Measurements from ENCODE around the gene TACR1.

TACR1 gene

GRCh38 chr2:75142081-75142480 lies 57.2 kb downstream of the TACR1 start:
- DNase-seq: no peak

- no peak for DNase-seq
These were observed 59.0 kb downstream of the TACR1 start for GRCh38 chr2:75140288-75140687.

- no peak for DNase-seq
These were observed 60.1 kb downstream of the TACR1 start for GRCh38 chr2:75139171-75139570.

- no peak for DNase-seq
These were observed 60.8 kb downstream of the TACR1 start for GRCh38 chr2:75138528-75138927.

GRCh38 chr2:75135776-75136400 lies 63.4 kb downstream of the TACR1 start:
- DNase-seq: no peak

DNA sequence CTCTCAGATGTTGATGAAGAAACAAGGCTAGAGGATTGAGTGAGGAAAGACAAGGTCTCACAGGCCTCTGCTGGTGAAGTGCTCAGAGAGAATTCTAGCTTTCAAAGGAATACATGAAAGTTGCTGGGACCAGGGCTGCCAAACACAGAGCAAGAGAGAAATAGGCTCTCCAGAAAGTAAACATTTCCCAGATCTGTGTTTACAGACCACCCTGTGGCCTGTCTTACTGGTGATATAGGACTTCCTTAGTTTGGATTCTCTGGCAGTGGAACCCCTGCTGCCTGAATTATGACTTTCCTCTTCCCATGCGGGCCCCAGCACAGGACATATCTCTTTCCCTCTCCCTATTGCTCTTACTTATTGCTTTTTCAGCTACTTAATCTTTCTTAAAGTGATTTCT lies 64.5 kb downstream of the TACR1 start:
- no peak for DNase-seq

DNA sequence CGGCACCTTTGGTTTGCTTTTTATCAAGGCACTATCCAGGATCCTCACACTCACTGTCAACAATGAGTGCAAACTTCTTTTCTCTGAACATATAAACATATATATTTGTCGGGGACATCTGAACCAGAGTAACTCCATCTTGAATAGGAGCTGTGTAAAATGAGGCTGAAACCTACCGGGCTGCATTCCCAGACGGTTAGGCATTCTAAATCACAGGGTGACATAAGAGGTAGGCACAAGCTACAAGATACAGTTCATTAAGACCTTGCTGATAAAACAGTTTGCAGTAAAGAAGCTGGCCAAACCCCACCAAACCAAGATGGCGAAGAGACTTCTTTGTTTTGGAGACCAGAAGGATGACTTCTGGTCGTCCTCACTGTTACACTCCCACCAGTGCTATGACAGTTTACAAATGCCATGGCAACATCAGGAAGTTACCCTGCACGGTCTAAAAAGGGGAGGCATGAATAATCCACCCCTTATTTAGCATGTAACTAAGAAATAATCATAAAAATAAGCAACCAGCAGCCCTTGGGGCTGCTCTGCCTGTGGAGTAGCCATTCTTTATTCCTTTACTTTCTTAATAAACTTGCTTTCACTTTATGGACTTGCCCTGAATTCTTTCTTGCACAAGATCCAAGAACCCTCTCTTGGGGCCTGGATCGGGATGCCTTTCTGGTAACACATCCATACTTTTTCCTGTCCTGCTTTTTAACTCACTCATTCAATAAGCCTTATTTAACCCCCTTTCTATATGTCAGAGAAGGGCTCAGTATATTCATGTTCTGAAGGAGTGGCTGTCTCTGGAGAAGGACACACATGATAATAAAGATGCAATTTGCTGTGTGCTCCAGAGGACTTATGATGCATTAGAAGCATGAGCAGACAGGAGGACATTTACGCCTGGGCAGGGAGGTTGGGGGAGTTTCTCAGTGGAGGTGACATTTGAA lies 65.4 kb downstream of the TACR1 start:
- DNase-seq: no peak

- DNase-seq: no peak
These were observed 69.1 kb downstream of the TACR1 start for GRCh38 chr2:75130171-75130570.

GRCh38 chr2:75123876-75124275 lies 75.4 kb downstream of the TACR1 start:
- no peak for DNase-seq

- no peak for DNase-seq
These were observed 86.0 kb downstream of the TACR1 start for GRCh38 chr2:75113231-75113869.

DNA sequence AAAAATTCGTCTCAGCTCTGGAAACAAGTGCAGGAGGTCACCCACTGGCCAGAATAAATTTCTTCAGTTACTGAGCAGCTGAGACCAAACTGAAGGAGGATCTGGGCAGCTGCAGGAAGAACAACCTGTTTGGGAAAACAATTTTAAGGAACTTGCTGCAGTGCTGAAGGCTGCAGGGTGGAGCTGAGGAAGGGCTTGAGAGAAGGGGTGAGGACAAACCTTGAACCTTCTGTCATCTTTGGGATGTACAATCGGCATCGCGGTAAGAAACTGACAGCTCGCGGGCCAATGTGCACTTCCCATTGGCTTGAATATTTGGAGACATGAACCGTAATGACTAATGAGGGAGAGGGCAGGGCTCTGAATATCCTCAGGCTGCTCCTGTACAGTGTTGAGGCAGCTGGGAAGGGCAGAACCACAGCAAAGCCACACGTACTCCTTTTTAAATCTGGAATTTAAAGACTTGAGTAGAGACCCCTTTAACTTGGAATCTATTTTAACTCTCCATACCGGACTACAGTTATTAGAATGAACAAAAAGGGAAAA lies 90.3 kb downstream of the TACR1 start:
- DNase-seq: no peak

DNA sequence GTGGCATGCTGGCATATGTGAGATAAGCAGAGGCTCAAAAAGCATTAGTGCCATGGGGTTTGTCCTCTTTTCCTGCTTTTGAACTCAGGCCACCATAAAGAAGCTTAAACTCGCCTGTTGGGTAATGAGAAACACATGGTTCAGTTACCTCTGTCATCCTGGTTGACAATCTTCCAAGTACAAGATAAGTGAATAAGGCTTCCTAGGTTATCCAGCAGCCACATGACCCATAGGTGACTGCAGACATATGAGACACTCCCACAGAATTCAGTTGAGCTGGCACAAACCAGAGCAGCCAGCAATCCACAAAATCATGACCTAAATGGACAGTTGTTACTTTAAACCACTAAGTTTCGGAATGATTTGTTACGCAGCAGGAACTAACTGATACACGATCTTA lies 97.3 kb downstream of the TACR1 start:
- no peak for DNase-seq

DNA sequence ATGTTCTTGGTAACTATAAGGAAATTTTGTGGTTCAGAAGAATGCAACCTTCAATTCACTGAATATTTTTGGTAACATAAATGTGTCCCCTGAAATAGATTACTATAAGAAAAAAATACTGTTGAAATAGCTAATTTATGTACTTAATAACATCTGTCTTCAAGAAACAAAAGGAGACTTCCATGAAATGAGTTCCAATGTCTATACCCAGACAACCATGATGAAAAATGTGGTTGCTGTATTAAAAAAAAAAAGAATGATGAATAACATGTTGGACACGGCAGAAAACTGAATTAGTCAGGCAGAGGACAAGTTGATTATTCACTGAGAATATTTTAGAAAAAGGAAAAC lies 98.5 kb downstream of the TACR1 start:
- DNase-seq: no peak

GRCh38 chr2:75100011-75100800 lies 99.1 kb downstream of the TACR1 start:
- no peak for DNase-seq

DNA sequence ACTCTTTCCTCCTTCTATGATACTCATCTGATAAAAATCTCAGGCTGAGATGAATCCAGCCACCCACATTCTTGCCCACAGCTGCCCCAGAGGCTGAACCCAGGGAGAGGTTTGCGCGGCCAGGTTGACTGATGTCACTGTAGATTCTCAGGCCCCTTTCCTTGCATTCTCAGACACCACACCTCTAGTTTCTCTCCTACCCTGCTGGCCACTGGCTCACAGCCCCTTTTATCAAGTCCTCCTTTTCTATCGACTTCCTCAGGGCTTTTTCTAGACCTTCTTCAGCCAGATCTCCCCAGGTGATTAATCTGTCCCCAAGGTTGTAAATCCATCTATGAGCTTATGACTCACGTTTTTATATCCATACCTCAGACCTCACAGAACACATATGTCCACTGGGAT lies 99.8 kb downstream of the TACR1 start:
- no peak for DNase-seq

GRCh38 chr2:75098856-75099255 lies 100.5 kb downstream of the TACR1 start:
- no peak for DNase-seq

- no peak for DNase-seq
These were observed 101.5 kb downstream of the TACR1 start for GRCh38 chr2:75097831-75098230.

GRCh38 chr2:75094405-75094804 lies 104.9 kb downstream of the TACR1 start:
- no peak for DNase-seq

DNA sequence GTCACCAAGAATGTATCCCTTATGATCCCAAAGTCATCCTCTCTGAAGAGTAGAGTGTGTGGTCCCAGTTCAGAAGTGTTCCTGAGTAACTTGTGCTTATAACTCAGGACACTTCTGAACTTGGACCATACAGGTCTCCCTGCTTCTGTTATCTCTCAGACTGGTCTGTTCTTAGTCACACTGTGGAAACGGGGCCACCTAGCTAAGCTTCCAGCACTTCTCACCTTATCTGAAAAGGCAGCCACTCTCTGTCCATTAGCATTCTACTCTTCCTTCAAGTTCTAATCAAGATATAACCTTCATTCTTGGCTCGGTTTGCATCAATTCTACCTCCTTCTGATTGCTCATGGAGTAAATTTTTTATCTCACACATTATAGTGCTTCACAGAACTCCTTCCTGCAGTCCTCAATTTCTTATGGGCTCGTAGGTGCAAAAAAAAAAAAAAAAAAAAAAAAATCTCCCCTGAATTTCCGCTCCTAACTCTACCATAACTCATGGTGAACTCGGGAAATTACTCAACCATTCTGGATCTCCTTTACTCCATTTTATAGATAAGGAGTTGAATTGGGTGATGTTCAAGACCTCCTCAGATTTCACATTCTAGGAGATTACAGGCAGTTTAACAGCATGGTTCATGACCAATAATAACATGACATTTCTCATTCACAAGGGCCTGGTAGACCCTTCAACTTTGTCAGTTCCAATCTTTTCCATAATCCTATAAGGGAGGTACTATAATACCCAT lies 108.4 kb downstream of the TACR1 start:
- DNase-seq: no peak

- DNase-seq: no peak
These were observed 109.8 kb downstream of the TACR1 start for GRCh38 chr2:75089471-75089870.

GRCh38 chr2:75088791-75089190 lies 110.5 kb downstream of the TACR1 start:
- DNase-seq: no peak

- no peak for DNase-seq
These were observed 111.6 kb downstream of the TACR1 start for GRCh38 chr2:75087736-75088135.

All from CD4-positive, alpha-beta T cell treated with Interleukin-6 for 4 hours (primary cell).